GM21529 (cell line): Measurements from ENCODE around the gene KCNF1.

Experiments used
- ATAC-seq: cut with Tn5 transposase; IDR thresholded peaks from one replicate; pipeline ENCODE4 v1.9.1; 2021; ENCODE audit not compliant: unreplicated experiment

Gene KCNF1

DNA sequence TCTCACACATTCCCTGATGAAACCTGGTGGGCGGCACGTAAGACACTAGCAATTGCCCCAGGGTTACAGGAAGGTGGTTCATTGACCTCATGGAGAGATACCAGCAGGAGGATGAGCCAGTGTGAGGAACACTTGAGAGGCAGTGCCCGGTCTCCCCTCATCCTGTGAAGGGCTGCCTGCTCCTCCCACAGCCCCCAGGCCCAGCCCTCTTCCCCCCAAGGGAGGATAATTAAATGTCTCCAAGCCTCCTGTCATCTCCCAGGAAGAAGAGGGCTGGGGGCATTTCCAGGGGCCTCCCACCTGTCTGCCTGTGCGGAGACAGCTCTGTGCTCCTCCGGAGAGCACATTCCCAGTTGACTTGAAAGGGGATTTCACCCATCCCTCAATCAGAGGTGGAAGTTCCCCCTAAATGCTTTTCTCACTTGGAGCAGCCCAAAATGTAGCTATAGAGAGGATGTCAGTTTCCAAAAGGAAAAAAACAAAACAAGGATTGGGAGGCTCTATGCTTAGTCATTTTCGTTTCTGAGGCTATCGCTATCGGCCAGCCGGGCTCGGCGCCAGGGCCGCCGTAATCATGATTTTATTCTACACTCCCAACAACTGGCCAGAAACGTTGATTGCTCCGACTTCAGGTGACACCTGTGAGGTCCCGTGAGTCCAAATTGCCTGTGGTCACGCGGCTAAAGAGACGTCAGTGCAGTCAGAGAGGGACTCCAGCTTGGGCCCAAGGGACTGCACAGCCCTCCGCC is 7.1 kb downstream of the KCNF1 start:
- ATAC-seq = no peak

GRCh38 chr2:10919410-10919770 is 7.7 kb downstream of the KCNF1 start:
- no peak for ATAC-seq

GRCh38 chr2:10919771-10920621 is 8.3 kb downstream of the KCNF1 start:
- ATAC-seq = no peak

GRCh38 chr2:10920764-10921388 is 9.1 kb downstream of the KCNF1 start:
- no peak for ATAC-seq

- ATAC-seq = no peak
These were observed 9.8 kb downstream of the KCNF1 start for GRCh38 chr2:10921525-10921924.

- ATAC-seq = no peak
These were observed 10.7 kb downstream of the KCNF1 start for GRCh38 chr2:10922307-10923007.

GRCh38 chr2:10923008-10923375 is 11.3 kb downstream of the KCNF1 start:
- no peak for ATAC-seq

- ATAC-seq = no peak
These were observed 12.2 kb downstream of the KCNF1 start for GRCh38 chr2:10923965-10924364.

- no peak for ATAC-seq
These were observed 12.7 kb downstream of the KCNF1 start for GRCh38 chr2:10924441-10924840.

- no peak for ATAC-seq
These were observed 13.1 kb downstream of the KCNF1 start for GRCh38 chr2:10924859-10925258.

GRCh38 chr2:10926191-10926820 is 14.6 kb downstream of the KCNF1 start:
- ATAC-seq = no peak

DNA sequence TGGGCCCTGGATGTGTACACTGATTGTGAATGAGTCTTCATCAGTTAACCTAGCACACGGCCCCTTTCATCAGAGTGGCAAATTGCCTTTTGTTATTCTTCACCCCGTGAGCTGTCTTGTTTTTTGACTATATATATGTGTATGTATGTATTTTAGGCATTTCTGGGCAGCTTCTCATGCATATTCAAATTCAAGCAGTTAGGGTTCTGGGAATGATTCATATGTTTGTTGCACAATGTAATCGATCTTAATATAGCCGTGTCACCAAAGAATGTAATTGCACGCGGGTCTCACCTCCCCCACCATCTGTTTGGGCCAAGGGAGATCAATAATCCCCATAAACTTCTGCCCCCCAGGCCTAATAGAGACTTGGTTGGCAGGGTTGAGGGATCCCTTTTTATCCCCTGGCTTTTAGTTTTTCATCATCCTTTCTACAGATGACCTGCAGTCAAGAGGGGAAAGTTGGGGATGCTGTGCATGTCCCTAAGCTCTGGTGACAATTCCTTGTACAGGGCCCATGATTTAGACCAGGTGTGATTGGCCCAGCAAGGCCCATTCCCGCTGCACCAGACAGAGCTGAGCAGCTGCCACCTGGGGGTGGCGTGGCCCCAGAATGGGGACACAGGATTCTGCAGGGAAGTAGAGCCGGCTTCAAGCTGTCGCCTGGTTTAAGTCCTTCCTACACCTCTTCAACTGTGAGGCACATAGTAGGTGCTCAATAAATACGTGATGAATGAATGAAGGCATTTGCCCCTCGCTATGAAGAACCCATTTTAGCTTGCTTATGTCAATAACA is 19.2 kb downstream of the KCNF1 start:
- no peak for ATAC-seq

GRCh38 chr2:10931710-10932255 is 20.0 kb downstream of the KCNF1 start:
- ATAC-seq = no peak

DNA sequence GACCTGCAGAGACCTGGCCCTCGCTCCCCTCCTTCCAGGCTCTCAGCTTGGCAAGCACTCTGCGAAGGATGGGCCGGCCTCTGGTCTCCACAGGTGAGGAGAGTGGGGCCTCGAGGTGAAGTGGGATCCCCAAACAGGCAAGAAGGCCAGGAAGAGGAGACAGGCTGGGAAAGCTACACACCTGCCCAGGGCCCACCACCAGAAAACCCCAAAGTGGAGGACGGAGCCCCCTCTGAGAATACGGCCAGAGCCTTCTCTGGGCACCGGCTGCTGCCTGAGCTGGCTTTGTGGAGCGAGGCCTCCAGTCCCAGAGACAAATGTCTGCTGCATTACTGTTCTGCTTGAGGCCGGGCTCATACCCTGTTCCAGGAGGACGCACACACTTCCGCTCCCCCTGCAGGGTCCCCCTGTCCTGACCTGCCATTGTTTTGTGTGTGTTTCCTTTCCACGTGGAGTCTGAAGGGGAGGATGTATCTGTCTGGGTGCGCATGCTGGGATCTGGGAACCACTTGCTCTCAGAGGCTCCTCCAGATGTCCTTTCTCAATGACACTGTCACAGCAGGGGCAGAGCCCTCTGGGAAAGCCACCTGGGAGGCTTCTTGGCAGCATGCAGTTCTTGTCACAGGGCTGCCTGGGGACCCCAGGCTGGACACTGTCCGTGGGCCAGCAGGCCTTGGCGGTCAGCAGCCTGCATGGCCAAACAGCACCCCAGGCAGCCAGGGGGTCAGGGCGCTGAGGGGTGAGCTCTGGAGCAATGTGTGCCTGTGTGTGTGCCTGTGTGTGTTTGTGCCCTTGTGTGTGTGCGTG is 20.8 kb downstream of the KCNF1 start:
- ATAC-seq = no peak

- no peak for ATAC-seq
These were observed 22.0 kb downstream of the KCNF1 start for GRCh38 chr2:10933700-10934225.

DNA sequence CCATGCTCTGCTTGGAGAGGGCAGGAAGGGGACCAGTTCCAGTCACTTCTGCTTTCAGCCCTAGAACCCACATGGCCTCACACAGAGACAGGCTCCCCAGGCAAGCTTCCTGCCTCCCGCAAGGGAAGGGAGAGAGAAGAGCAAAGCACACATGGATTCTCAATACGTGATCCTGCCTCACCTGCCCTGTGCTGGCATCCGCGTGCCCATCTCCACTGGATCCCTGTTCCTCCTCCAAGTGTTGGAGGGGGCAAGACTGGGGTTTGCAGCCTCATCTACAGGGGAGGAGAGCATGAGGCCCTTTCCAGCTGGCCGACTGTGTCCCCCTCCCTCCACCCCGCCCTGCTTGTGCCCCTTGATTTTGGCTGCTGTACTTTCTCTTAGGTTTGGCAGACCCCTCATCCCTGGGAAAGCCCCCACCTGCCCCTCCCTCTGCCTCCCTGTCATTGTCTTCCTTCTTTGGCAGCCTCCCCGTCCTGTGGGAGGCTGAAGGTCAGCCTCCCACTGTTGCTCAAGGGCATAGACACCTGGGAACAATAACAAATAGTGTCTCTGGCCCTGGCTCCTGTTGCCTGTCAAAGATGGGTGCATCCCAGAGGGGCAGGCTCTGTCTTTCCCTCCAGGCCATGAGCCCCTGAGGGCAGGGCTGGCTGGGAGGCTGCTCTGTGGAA is 22.7 kb downstream of the KCNF1 start:
- no peak for ATAC-seq

DNA sequence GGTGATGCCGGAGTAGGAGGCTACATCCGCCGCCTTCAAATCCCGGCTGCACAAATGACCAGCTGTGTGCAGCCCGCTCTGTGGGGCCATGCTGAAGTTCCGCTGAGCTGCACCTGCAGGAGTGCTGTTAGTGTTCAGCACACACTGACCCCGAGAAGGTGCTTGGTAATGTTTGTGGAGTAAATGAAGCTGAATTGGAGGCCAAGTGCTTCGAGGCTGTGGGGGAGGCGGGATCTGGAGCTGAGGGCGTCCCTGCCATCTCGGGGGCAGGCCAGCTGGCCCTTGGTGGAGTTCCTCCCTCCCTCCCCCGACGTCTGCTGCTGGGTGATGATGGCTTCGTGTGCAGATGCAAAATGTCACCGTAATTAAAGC is 23.2 kb downstream of the KCNF1 start:
- no peak for ATAC-seq

- ATAC-seq = no peak
These were observed 23.7 kb downstream of the KCNF1 start for GRCh38 chr2:10935366-10935918.
